Large intestine (tissue), 3 donors: ENCODE results near the gene VCP. TPM values are rescaled to one million over a fixed set of nuclear protein-coding genes. Genes with fewer than 3 reads are reported as not detected.

Experiments used
- DNase-seq, 2 donors: peaks; one replicate each; pipeline versions ENCODE4 v3.0.0 to v3.0.0-alpha.2; 2013
- H3K27ac ChIP-seq: one replicate; pipeline ENCODE4 v1.5.1; 2013; ENCODE audit warnings: low read length
- H3K27me3 ChIP-seq: 2 replicates; pipeline ENCODE4 v1.6.1; 2013; ENCODE audit warnings: low read length; ENCODE audit not compliant: control insufficient read depth, insufficient read depth
- H3K36me3 ChIP-seq: 2 replicates; pipeline ENCODE4 v1.6.1; 2013; ENCODE audit warnings: low read length; ENCODE audit not compliant: control insufficient read depth, insufficient read depth
- H3K4me1 ChIP-seq: one replicate; pipeline ENCODE4 v1.6.1; 2013; ENCODE audit warnings: low read length; ENCODE audit not compliant: control insufficient read depth, insufficient read depth
- H3K4me3 ChIP-seq: one replicate; pipeline ENCODE4 v1.5.1; 2013; ENCODE audit warnings: low read length
- H3K9me3 ChIP-seq: one replicate; pipeline ENCODE4 v1.6.1; 2013; ENCODE audit warnings: mild to moderate bottlenecking, low read depth, low read length, moderate library complexity; ENCODE audit not compliant: control insufficient read depth
- WGBS: methylation state at CpG from one replicate; pipeline ENCODE4 v1.1.5; 2013; ENCODE audit warnings: low lambda C conversion rate; ENCODE audit not compliant: insufficient coverage; 5-methylcytosine and 5-hydroxymethylcytosine counted together
- polyA plus RNA-seq: library from polyadenylated mRNA; unstranded; fragments of 120-200 nt; gene quantifications from one replicate; pipeline ENCODE4 v1.2.1, GENCODE V29; 2013

Gene VCP
- polyA plus RNA-seq, 1 donor, result 189 TPM

DNA sequence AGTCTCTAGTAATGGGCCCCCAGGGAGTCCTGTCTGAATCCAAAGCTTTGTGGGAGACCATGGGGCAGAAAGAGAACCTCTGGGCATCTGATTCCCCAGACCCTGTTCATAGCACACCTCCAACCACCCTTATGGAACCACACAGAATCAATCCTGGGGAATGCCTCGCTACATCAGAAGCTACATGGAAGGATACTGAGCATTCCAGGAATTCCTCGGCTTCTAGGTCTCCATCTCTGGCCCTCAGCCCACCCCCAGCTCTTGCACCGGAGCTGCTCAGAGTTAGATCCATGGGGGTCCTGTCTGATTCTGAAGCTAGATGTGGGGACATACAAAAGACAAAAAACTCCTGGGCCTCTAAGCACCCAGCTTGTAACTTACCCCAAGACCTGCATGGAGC is 28.4 kb downstream of the VCP start:
- no CpG with 5 or more reads among the region's 3 CpGs for WGBS
- Histone ChIP-seq H3K4me1 (no peaks in the 10 kb centered on the region), H3K36me3 (peaks cover 44% of the 10 kb centered on the region), H3K27me3 (no peaks in the 10 kb centered on the region), H3K4me3 (no peak overlapping the region), H3K9me3 (no peaks in the 10 kb centered on the region), H3K27ac (no peak overlapping the region)
- no peak for DNase-seq

DNA sequence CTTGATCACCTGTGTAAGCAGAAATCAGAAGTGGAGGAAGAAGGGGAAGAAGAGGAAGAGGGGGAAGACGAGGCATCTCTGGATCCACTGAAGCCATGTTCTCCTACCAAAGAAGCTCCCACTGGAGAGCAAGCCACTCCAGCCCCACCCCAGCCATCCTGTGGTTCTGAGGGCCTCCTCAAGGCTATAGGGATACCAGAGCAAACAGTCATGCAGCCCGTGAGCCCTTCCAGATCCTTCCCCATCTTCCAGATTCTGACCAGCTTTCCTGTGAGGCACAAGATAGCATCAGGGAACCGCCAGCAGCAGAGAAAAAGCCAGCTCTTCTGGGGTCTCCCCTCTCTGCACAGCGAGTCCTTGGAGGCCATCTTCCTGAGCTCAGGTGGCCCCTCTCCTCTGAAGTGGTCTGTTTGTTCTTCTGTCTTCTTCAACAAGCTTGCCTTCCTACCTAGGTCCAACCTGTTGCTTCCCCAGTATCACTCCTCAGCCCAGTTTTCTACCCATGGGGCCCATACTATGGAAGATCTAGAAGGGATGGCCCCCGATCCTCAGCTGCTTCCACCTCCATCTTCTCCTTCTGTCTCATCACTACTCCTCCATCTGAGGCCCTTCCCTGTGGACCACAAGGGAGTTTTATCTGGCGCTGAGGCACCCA is 29.4 kb downstream of the VCP start:
- Histone ChIP-seq H3K36me3 (peaks cover 38% of the 10 kb centered on the region), H3K27me3 (no peaks in the 10 kb centered on the region), H3K9me3 (no peaks in the 10 kb centered on the region), H3K4me1 (no peaks in the 10 kb centered on the region), H3K27ac (no peak overlapping the region), H3K4me3 (no peak overlapping the region)
- DNase-seq, result no peak
- WGBS, result 100% methylated on average over 1 of the region's 6 CpGs

DNA sequence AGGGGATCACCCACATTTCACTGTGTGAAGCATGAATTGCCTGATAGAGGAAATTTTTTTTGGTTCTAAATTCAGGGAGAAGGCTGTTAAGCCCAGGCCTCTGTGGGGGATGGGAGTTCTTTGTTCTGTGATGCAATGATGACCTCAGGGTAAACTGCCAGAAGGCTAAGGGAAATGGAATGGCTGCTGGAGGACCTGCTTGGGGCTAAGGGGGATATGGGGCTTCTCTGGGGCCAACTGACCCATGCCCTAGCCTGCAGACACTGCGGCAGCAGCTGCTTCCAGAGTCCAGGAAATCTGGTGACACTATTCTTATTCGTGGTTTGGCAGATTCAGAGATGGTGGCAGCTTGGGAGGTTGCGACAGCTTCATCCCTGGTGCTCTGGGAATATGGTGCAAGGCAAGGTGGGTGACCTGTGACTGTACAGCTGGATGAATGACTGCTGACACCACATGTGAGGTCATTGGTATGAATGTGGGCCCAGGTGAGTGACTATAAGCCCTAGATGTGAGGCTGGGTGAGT is 30.3 kb downstream of the VCP start:
- H3K4me3 ChIP-seq, result no peak overlapping the region
- WGBS, result no CpG with 5 or more reads among the region's 3 CpGs
- DNase-seq, result no peak

DNA sequence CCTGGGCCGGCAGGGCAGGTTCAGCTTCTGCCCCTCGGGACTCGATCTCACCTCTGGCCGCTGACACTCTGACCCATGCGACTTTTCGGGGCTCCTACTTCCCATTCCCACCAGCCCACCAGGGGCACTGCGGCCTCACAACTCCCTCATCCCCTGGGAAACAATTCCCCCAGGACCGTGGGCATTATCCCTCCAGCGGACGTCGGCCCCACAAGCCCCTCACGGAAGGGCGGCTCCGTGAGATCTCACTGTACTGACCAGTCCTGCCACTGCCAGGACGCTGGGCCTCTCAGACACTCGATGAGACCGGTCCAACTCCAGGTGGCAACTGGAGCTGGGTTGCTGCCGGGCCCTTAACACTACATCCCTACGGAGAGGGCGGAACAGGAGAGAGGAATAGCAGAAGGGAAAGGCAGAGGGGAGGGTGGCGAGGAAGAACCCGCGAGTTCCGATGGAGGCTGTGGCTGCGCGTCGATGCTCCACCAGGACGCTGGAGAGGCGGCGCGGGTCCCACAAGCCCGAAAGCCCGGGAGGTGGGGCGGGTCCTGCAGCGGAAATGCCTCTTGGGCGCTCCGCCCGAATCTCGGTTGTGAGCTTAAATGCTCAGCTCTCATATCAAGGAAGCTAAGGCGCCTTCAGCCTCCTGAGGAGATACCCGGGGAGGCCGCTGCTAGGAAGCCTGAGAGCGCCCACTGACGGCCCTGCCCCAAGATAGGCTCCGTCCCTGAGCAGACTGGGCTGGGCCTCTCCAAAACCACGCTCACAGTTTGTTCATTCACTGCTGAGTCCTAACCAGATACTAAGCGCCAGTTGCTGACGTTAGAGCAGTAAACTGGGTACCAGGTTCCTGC is 36.3 kb downstream of the VCP start:
- no peak overlapping the region for H3K27ac ChIP-seq
- 41% methylated on average over 7 of the region's 48 CpGs for WGBS
- H3K9me3 ChIP-seq, result no peaks in the 10 kb centered on the region
- DNase-seq, result peak in 1 of 2 donors; percentile 34
- H3K27me3 ChIP-seq, result no peaks in the 10 kb centered on the region
- peak overlapping the region; percentile 21 for H3K4me3 ChIP-seq
- H3K36me3 ChIP-seq, result no peaks in the 10 kb centered on the region
- peaks cover 4% of the 10 kb centered on the region for H3K4me1 ChIP-seq

More for the DNA sequence above, 30.3 kb downstream of the VCP start:
- Histone ChIP-seq H3K27me3 (no peaks in the 10 kb centered on the region), H3K36me3 (peaks cover 32% of the 10 kb centered on the region), H3K9me3 (no peaks in the 10 kb centered on the region), H3K27ac (no peak overlapping the region), H3K4me1 (no peaks in the 10 kb centered on the region)

DNA sequence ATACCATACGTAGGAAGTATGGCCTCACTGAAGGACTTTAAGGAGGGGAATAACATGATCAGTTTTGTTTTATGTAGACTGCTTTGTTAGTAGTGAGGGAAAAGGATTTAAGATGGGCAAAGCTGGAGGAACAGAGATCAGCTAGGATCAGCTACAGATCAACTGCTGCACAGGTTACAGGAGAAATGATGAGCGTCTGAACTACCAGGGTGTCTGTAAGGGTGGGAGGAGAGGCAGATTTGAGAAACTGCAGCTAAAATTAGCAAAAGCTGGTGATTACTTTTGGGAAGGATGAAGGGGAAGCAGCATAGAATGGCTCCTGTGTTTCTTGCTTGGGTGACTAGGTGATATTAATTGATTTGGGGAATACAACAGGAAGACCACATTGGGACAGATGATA is 39.3 kb downstream of the VCP start:
- no CpG with 5 or more reads among the region's 2 CpGs for WGBS
- H3K4me1 ChIP-seq, result peaks cover 4% of the 10 kb centered on the region

DNA sequence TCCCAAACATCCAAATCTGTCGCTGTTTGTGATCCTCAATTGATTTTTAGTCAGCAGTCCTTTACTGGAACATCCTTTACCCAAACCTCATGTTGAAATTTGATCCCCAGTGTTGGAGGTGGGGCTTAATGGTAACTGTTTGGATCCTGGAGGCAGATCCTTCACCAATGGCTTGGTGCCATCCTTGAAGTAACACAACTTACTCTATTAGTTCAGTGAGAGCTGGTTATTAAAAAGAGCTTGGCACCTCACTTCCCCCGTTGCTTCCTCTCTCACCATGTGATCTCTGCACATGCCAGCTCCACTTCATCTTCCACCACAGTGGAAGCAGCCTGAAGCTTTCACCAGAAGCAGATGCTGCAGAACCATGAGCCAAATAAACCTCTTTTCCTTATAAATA is 42.6 kb downstream of the VCP start:
- H3K9me3 ChIP-seq, result no peaks in the 10 kb centered on the region
- WGBS, result 100% methylated on average over 1 of the region's 2 CpGs
- no peaks in the 10 kb centered on the region for H3K4me1 ChIP-seq
- no peak overlapping the region for H3K27ac ChIP-seq
- no peak for DNase-seq
- no peaks in the 10 kb centered on the region for H3K36me3 ChIP-seq
- no peaks in the 10 kb centered on the region for H3K27me3 ChIP-seq
- no peak overlapping the region for H3K4me3 ChIP-seq

More for the DNA sequence above, 39.3 kb downstream of the VCP start:
- Histone ChIP-seq H3K27ac (no peak overlapping the region), H3K36me3 (no peaks in the 10 kb centered on the region), H3K27me3 (no peaks in the 10 kb centered on the region), H3K4me3 (no peak overlapping the region), H3K9me3 (no peaks in the 10 kb centered on the region)
- no peak for DNase-seq

DNA sequence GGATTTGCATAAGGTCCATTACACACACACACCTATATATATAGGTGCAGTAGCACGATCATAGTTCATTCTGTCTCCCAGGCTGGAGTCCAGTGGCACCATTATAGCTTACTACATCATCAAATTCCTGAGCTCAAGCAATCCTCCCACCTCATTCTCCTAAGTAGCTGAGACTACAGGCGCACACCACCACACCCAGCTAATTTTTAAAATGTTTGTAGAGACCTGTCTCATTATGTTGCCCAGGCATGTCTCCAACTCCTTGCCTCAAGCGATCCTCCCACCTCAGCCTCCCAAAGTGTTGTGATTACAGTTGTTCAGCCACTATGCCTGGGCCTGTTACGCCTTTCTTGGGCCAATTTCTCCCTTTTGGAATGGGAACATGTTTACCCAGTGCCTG is 43.2 kb downstream of the VCP start:
- no peak overlapping the region for H3K4me3 ChIP-seq
- DNase-seq, result no peak
- no peak overlapping the region for H3K27ac ChIP-seq
- H3K36me3 ChIP-seq, result no peaks in the 10 kb centered on the region
- H3K27me3 ChIP-seq, result no peaks in the 10 kb centered on the region
- no peaks in the 10 kb centered on the region for H3K9me3 ChIP-seq
- no CpG with 5 or more reads among the region's 4 CpGs for WGBS
- H3K4me1 ChIP-seq, result no peaks in the 10 kb centered on the region

DNA sequence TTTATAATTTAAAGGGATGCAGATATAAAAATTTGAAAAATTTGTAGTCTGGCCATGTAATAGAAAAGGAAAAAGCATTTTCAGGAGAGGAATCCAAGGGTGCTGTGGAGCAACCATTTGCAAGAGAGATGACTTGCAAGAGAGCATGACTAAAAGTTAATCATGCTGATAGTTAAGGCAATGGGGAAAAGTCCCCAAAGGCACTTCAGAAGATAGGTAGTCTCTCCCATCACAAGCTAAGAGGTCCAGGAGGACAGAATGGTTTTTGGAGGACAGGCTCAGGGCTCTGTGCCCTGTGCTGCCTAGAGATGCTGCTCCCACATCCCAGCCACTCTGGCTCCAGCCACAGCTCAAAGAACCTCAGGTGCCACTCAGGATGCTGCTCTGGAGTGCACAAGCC is 44.1 kb downstream of the VCP start:
- no peak for DNase-seq
- Histone ChIP-seq H3K4me1 (no peaks in the 10 kb centered on the region), H3K27ac (no peak overlapping the region), H3K4me3 (no peak overlapping the region), H3K36me3 (no peaks in the 10 kb centered on the region), H3K9me3 (no peaks in the 10 kb centered on the region), H3K27me3 (no peaks in the 10 kb centered on the region)

DNA sequence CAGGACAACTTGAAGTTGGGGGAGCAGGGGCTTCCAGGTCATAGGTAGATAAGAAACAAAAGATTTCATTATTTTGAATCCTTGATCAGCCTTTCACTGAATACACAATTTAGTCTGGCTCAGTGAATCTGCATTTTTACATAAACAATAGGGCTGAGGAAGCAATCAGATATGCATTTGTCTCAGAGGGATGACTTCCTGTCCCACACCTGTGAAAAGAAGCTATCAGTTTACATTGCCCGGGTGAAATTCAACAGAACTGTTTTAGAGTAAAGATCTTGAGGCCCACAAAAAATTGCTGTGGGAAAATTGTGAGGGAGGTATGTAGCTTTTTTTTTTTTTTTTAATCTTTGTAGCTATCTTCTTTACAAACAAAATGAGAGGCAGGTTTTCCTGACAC is 44.6 kb downstream of the VCP start:
- no peak overlapping the region for H3K27ac ChIP-seq
- H3K4me1 ChIP-seq, result no peaks in the 10 kb centered on the region
- H3K9me3 ChIP-seq, result no peaks in the 10 kb centered on the region
- no peak for DNase-seq
- no peaks in the 10 kb centered on the region for H3K36me3 ChIP-seq
- no CpG with 5 or more reads among the region's 1 CpG for WGBS
- no peak overlapping the region for H3K4me3 ChIP-seq
- no peaks in the 10 kb centered on the region for H3K27me3 ChIP-seq

DNA sequence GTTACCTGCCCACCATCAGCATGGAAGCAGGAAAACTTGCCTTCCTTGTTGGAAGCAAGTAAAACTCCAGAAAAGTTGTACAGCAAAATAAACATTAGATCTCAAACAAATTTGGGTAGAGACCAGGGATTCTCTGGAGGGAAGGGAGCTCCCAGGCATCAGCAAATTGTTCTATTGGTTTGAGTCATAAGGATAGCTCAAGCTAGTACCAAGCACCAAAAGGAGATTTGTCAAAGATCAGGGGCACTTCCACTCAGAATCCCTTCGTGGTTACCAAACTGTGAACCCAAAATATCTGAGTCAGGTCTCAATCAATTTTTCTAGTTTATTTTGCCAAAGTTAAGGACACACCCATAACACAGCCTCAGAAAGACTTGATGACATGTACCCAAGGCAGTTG is 45.1 kb downstream of the VCP start:
- no peak overlapping the region for H3K4me3 ChIP-seq

More for the DNA sequence above, 45.1 kb downstream of the VCP start:
- no peak overlapping the region for H3K27ac ChIP-seq
- no peaks in the 10 kb centered on the region for H3K36me3 ChIP-seq
- H3K27me3 ChIP-seq, result no peaks in the 10 kb centered on the region
- H3K9me3 ChIP-seq, result no peaks in the 10 kb centered on the region
- WGBS, result no CpG with 5 or more reads among the region's 1 CpG
- no peaks in the 10 kb centered on the region for H3K4me1 ChIP-seq
- no peak for DNase-seq
